Epithelial cell of proximal tubule (primary cell): Measurements from ENCODE around the gene AFF3. TPM values are rescaled to one million over a fixed set of nuclear protein-coding genes. Genes with fewer than 3 reads are reported as not detected.

Experiments
- DNase-seq: peaks from one replicate; pipeline ENCODE4 v3.0.0-alpha.2; 2011; ENCODE audit warnings: low read depth
- H3K4me3 ChIP-seq: 2 replicates; pipeline ENCODE4 v1.5.1; 2011; ENCODE audit warnings: low read depth, mild to moderate bottlenecking, low read length
- total RNA-seq: library from RNA; depleted of rRNA; stranded (reverse); fragments of >200 nt; gene quantifications from 2 replicates; pipeline ENCODE4 v1.2.3, GENCODE V29; 2015
- TF ChIP-seq, protein P1 (sequence below): conservative IDR thresholded peaks from 2 replicates; pipeline ENCODE4 v1.5.1; 2012; ENCODE audit warnings: low read depth, mild to moderate bottlenecking, low read length

AFF3 gene
- total RNA-seq, 1 donor from 2014 or later = 0.35 TPM

DNA sequence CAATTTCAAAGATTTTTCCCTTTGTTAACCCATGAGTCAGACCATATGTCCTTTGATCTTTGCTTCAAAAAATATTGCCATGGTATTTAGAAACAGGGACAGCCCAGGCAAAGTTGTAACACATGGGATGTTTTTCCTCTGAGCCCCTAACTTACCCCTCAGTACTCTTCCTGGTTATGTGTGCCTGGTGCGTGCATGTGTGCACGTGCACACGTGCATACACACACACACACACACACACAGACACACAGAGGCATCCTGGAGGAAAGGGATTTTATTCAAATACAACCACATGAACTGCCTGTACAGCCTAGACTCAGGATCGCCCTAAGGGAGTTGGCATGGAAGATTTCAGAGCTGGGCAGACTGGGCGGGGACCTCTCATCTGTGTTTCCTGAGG is 5.1 kb downstream of the AFF3 start:
- DNase-seq = no peak
- TF ChIP-seq, protein P1, sequence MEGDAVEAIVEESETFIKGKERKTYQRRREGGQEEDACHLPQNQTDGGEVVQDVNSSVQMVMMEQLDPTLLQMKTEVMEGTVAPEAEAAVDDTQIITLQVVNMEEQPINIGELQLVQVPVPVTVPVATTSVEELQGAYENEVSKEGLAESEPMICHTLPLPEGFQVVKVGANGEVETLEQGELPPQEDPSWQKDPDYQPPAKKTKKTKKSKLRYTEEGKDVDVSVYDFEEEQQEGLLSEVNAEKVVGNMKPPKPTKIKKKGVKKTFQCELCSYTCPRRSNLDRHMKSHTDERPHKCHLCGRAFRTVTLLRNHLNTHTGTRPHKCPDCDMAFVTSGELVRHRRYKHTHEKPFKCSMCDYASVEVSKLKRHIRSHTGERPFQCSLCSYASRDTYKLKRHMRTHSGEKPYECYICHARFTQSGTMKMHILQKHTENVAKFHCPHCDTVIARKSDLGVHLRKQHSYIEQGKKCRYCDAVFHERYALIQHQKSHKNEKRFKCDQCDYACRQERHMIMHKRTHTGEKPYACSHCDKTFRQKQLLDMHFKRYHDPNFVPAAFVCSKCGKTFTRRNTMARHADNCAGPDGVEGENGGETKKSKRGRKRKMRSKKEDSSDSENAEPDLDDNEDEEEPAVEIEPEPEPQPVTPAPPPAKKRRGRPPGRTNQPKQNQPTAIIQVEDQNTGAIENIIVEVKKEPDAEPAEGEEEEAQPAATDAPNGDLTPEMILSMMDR = no peak
- H3K4me3 ChIP-seq = no peak overlapping the region

DNA sequence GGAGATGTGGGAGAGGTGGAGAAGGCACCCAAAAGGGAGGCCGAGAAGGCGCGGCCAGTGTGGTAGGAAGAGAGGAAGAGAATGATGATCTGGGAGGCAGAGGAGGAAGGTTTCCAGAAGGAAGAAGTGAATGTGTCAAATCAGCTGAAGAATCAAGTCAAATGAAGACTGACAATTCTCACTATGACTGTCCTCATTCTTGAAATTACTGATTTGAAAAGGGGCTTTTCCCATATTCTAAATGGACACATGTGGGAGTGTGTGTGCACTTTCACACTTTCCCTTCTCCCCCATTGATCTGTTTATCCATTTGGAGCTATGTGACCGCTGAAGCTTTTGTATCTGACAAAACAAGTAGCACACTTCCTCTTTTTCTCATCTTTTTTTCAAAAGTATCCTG is 6.1 kb downstream of the AFF3 start:
- TF ChIP-seq, protein P1 = no peak
- H3K4me3 ChIP-seq = no peak overlapping the region
- DNase-seq = no peak

GRCh38 chr2:100135415-100135814 is 7.0 kb downstream of the AFF3 start:
- no peak overlapping the region for H3K4me3 ChIP-seq
- TF ChIP-seq, protein P1 = no peak
- no peak for DNase-seq

- H3K4me3 ChIP-seq = no peak overlapping the region
- TF ChIP-seq, protein P1 = no peak
- no peak for DNase-seq
Measured at GRCh38 chr2:100130595-100131391, 11.6 kb downstream of the AFF3 start.

DNA sequence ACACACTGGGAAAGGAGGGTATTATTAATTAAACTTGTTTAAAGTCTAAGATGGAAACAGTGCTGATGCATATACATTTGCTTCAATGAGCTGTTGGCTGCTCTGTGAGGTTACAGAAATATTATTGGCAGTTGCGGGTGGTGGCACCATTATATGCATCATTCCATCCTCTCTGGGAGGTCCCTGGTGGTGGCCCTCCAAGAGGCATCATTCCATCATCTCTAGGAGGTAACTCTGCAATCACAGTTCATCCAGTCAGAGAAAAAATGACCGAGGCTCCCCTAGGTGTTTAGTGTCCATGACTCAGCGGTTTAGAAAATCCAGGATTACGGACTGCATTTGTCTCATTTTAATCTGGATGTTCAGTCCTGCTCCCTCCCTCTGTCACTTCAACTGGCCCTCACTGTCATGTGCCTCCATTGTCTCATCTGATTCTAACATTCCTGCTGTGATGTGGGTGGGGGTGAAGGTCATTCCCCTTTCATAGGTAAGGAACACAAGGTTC is 15.4 kb downstream of the AFF3 start:
- no peak overlapping the region for H3K4me3 ChIP-seq
- DNase-seq = no peak
- TF ChIP-seq, protein P1 = no peak

DNA sequence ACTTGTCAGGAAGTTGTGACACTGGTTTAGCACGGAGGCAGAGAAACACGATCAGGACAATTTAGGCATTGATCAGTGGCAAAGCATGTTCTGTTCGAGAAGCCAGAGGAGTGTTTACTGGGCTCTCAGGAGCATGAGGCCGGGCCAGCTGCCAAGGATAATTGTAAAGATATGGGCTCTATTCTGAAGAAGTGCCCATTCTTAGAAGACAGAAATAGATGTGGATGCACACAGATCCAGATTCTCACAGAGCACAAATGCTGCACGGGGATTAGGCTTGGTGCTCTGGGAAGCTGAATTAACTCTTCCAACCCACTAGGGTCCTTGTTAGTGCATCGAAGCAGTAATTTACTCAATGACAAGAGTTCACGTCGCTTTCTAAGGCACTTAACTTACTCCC is 16.2 kb downstream of the AFF3 start:
- TF ChIP-seq, protein P1 = no peak
- H3K4me3 ChIP-seq = no peak overlapping the region
- DNase-seq = no peak

DNA sequence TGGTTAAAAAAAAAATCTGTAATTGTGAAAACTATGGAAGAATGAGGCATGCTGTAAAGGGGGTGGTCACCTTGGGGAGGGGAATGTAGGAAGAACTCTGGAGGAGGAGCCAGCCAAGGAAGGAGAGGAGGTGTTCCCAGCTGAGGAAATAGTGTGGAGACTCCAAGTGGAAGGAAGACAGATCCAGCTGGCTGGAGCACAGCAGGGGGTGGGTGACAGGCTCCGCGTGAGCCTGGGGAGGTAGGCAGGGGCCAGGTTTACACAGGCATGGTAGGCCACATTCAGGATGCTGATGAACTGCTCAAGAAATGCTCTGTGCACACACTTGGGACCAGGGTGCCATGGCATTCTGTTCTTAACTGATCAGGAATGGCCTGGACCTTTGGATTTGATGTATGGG is 16.8 kb downstream of the AFF3 start:
- DNase-seq = no peak
- TF ChIP-seq, protein P1 = no peak
- H3K4me3 ChIP-seq = no peak overlapping the region
